Tibial nerve (tissue), 4 donors: Measurements from ENCODE around the gene RAI14. TPM values are rescaled to one million over a fixed set of nuclear protein-coding genes. Genes with fewer than 3 reads are reported as not detected.
A peak's percentile ranks its signal among the peaks of the same experiment; 100 is the strongest.

Experiments
- DNase-seq, 2 donors: peaks; one replicate each; pipeline ENCODE4 v3.0.0-alpha.2; 2019; ENCODE audit warnings: low spot score in 2 of 2
- H3K27ac ChIP-seq, 4 donors: fragments of 200-600 bp; sonication (generic) in 3 of 4; one replicate each; pipeline ENCODE4 v1.5.1; 2017 to 2019; ENCODE audit warnings: mild to moderate bottlenecking in 1 of 4
- H3K27me3 ChIP-seq, 2 donors: fragments of 200-600 bp; sonication (generic) in 1 of 2; one replicate each; pipeline versions ENCODE4 v1.5.1 to v1.6.0; 2017 to 2019
- H3K36me3 ChIP-seq, 3 donors: fragments of 200-600 bp; sonication (generic); one replicate each; pipeline ENCODE4 v1.5.1; 2018 to 2019
- H3K4me1 ChIP-seq, 4 donors: fragments of 200-600 bp; sonication (generic) in 3 of 4; one replicate each; pipeline ENCODE4 v1.5.1; 2017 to 2019
- H3K4me3 ChIP-seq, 4 donors: fragments of 200-600 bp; sonication (generic) in 3 of 4; one replicate each; pipeline ENCODE4 v1.5.1; 2017 to 2019; ENCODE audit warnings: mild to moderate bottlenecking in 1 of 4, moderate library complexity in 1 of 4
- H3K9me3 ChIP-seq, 4 donors: fragments of 200-600 bp; sonication (generic) in 3 of 4; one replicate each; pipeline ENCODE4 v1.5.1; 2017 to 2019
- EP300 ChIP-seq, 2 donors: sonication (generic); formaldehyde crosslinking; IDR thresholded peaks; one replicate each; pipeline ENCODE4 v1.6.1; 2017; ENCODE audit warnings: antibody characterized with exemption in 2 of 2, mild to moderate bottlenecking in 1 of 2
- POLR2A ChIP-seq, 2 donors: fragments of 450-650 bp; IDR thresholded peaks; one replicate each; pipeline ENCODE4 v1.6.1; 2017; ENCODE audit warnings: antibody characterized with exemption in 2 of 2, mild to moderate bottlenecking in 2 of 2, moderate library complexity in 2 of 2
- WGBS, 2 donors: methylation state at CpG; one replicate each; pipeline ENCODE4 v1.1.5; 2018; 5-methylcytosine and 5-hydroxymethylcytosine counted together
- total RNA-seq, 4 donors: library from RNA; depleted of rRNA; stranded (reverse); fragments of >200 nt; gene quantifications; one replicate each; pipeline ENCODE4 v1.1.0, GENCODE V29; 2016
- TF ChIP-seq, protein P1 (sequence below), 5 experiments: fragments of 200-600 bp in 3 of 5; fragments of 450-650 bp in 2 of 5; sonication (generic) in 3 of 5; IDR thresholded peaks; one replicate each; pipeline ENCODE4 v1.5.1; 2016 to 2019; ENCODE audit warnings: antibody characterized with exemption in 5 of 5, mild to moderate bottlenecking in 3 of 5, moderate library complexity in 2 of 5

The RAI14 gene
- total RNA-seq, 4 donors from 2014 or later: 42.8 to 72.2 (median 68.0) TPM

DNA sequence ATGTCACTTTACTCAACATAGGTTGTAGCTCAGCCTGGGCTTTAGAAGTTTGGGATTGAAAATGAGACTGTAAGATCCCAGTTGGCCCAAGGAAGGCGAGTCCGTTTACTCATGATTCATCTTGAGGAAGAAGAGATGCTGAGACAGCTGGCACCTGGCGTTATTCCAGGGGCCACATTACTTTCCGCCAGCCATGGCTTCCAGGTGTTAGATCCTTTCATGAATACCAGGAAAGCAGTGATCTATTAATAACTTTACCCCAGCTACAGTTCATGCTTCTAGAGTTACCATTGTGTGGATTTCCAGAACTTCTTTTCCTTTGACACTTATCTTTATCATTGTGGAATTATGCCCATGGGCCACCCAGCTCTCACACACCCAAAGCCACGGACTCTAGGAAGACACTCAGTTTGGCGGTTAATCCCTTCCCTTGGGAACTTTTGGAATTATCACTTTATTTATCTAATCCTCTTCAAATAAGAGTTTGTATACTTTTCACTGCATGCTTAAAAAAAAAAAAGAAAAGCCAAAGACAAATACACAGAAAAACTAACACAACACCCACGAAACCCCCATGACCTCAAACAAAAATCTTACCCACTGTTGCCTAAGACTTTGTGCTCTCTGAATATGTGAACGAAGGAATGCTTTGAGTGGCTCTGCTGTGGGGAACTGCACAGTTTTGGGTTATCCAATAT lies 26.9 kb downstream of the RAI14 start:
- DNase-seq: no peak
- Histone ChIP-seq H3K9me3 (no peaks in the 10 kb centered on the region), H3K27ac (peak overlapping the region in 1 of 4 donors; percentile 5), H3K36me3 (no peaks in the 10 kb centered on the region), H3K4me1 (peaks cover 0 to 29% (median 13%) of the 10 kb centered on the region in 4 donors), H3K4me3 (no peak overlapping the region), H3K27me3 (no peaks in the 10 kb centered on the region)
- TF ChIP-seq POLR2A (IDR thresholded peaks at IDR 0.05): no peak
- no peak for TF ChIP-seq EP300 (IDR thresholded peaks at IDR 0.05)
- TF ChIP-seq, protein P1, sequence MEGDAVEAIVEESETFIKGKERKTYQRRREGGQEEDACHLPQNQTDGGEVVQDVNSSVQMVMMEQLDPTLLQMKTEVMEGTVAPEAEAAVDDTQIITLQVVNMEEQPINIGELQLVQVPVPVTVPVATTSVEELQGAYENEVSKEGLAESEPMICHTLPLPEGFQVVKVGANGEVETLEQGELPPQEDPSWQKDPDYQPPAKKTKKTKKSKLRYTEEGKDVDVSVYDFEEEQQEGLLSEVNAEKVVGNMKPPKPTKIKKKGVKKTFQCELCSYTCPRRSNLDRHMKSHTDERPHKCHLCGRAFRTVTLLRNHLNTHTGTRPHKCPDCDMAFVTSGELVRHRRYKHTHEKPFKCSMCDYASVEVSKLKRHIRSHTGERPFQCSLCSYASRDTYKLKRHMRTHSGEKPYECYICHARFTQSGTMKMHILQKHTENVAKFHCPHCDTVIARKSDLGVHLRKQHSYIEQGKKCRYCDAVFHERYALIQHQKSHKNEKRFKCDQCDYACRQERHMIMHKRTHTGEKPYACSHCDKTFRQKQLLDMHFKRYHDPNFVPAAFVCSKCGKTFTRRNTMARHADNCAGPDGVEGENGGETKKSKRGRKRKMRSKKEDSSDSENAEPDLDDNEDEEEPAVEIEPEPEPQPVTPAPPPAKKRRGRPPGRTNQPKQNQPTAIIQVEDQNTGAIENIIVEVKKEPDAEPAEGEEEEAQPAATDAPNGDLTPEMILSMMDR (IDR thresholded peaks at IDR 0.05): no peak
- 58 to 65% methylated on average over 8 of the region's 8 CpGs for WGBS, 2 donors

DNA sequence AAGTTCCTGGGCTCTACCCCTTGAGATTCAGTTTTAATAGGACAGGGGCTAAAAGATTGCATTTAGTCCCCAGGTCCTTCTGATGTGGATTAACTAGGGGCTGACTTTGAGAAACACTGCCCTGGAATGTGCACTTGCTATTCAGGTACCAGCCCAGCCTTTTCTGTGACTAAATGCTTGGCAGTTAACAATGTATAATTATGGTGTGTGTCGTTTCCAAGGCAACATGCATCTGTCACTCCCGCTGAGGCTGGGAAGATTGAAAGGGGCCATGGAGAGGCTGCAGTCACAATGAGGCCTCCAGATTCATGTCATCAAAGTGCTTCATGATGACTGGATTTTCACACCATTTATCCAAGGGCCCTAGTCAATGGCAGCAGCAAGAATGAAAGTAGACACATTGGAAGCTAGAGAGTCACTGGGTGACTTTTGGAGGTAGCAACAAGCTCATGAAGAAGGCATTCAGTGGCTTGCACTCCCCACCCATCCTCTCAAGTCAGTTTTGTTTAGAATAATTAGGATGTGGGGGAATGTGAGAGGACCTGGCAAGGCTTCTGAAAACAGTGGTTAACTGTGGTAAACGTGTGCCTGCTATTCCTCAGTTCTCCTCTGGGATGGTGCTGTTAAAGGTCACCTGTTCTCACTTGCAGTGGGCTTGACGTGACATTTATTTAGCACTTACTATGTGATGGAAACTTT lies 28.3 kb downstream of the RAI14 start:
- no peak for DNase-seq
- peaks cover 0 to 7% (median 0%) of the 10 kb centered on the region in 3 donors for H3K36me3 ChIP-seq
- no peak overlapping the region for H3K4me3 ChIP-seq
- H3K4me1 ChIP-seq: peaks cover 0 to 35% (median 16%) of the 10 kb centered on the region in 4 donors
- 40 to 54% methylated on average over 4 of the region's 4 CpGs for WGBS, 2 donors
- no peaks in the 10 kb centered on the region for H3K27me3 ChIP-seq
- TF ChIP-seq EP300 (IDR thresholded peaks at IDR 0.05) (no peak), POLR2A (IDR thresholded peaks at IDR 0.05) (no peak)
- TF ChIP-seq, protein P1 (IDR thresholded peaks at IDR 0.05): no peak
- H3K27ac ChIP-seq: peak overlapping the region in 2 of 4 donors; percentile 5 to 70
- H3K9me3 ChIP-seq: no peaks in the 10 kb centered on the region

DNA sequence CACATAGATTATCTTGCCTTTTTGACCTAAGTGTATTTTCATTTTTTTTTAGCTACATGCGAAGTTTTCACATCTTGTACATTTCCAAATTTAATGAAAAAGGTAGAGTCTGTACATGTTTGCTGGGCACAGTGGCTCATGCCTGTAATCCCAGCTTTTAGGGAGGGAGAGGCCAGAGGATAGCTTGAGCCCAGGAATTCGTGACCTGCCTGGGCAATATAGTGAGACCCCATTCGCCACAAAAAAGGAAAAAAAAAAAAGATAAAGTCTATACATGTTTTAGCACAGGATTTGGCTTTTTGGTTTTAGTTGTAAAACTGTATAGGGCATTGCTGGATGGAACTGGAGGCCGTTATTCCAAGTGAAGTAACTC lies 28.8 kb downstream of the RAI14 start:
- no peaks in the 10 kb centered on the region for H3K27me3 ChIP-seq
- TF ChIP-seq, protein P1 (IDR thresholded peaks at IDR 0.05): no peak
- no peak for TF ChIP-seq POLR2A (IDR thresholded peaks at IDR 0.05)
- TF ChIP-seq EP300 (IDR thresholded peaks at IDR 0.05): no peak
- H3K4me1 ChIP-seq: peaks cover 0 to 36% (median 16%) of the 10 kb centered on the region in 4 donors
- no peak overlapping the region for H3K4me3 ChIP-seq
- WGBS, 2 donors: 86 to 87% methylated on average over 4 of the region's 4 CpGs
- peaks cover 0 to 7% (median 0%) of the 10 kb centered on the region in 3 donors for H3K36me3 ChIP-seq
- DNase-seq: no peak
- no peaks in the 10 kb centered on the region for H3K9me3 ChIP-seq
- H3K27ac ChIP-seq: peak overlapping the region in 2 of 4 donors; percentile 5 to 70

DNA sequence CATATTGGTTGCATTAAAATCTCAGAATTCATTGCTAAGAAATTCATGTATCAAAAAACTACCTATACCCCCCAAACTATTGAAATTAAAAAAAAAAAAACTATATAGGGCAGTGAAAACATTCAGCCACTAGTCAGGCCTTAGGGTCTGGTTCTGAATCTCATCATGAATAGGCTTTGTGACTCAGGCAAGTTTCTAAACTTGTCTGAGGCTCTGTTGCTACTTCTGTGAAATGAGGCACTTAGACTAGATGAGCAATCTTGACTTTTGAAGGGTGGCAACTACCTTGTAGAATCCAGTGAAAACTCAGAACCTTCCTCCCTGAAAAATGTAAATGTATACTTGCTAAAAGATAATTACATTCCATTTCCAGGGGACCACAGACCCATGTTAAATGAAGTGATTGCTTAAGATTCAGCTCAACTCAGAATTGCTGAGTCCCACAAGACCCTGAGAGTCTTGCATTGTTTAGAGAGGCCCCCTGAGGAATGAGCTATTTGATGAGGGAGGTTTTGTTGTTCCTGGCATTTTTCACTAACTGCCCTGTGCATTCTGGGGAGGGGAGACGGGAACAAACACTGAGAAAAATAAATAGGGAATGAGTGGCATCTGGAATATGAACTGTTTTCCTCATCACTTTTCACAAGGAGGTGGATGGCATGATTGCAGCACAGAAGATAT lies 29.5 kb downstream of the RAI14 start:
- TF ChIP-seq, protein P1 (IDR thresholded peaks at IDR 0.05): no peak
- TF ChIP-seq EP300 (IDR thresholded peaks at IDR 0.05): no peak
- no peak for TF ChIP-seq POLR2A (IDR thresholded peaks at IDR 0.05)
- 14 to 22% methylated on average over 1 of the region's 1 CpG for WGBS, 2 donors
- peaks cover 0 to 41% (median 16%) of the 10 kb centered on the region in 4 donors for H3K4me1 ChIP-seq
- peak overlapping the region in 2 of 4 donors; percentile 5 to 70 for H3K27ac ChIP-seq
- H3K27me3 ChIP-seq: no peaks in the 10 kb centered on the region
- no peak overlapping the region for H3K4me3 ChIP-seq
- H3K9me3 ChIP-seq: no peaks in the 10 kb centered on the region
- no peak for DNase-seq
- peaks cover 0 to 7% (median 0%) of the 10 kb centered on the region in 3 donors for H3K36me3 ChIP-seq
